ENCODE results near the gene OOEP.

- TF ChIP-seq, protein P1, sequence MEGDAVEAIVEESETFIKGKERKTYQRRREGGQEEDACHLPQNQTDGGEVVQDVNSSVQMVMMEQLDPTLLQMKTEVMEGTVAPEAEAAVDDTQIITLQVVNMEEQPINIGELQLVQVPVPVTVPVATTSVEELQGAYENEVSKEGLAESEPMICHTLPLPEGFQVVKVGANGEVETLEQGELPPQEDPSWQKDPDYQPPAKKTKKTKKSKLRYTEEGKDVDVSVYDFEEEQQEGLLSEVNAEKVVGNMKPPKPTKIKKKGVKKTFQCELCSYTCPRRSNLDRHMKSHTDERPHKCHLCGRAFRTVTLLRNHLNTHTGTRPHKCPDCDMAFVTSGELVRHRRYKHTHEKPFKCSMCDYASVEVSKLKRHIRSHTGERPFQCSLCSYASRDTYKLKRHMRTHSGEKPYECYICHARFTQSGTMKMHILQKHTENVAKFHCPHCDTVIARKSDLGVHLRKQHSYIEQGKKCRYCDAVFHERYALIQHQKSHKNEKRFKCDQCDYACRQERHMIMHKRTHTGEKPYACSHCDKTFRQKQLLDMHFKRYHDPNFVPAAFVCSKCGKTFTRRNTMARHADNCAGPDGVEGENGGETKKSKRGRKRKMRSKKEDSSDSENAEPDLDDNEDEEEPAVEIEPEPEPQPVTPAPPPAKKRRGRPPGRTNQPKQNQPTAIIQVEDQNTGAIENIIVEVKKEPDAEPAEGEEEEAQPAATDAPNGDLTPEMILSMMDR (IDR thresholded peaks at IDR 0.05; ENCODE audit: low read depth, low read length, poor library complexity, severe bottlenecking): no peak
- no peak for TF ChIP-seq EZH2phosphoT487 (IDR thresholded peaks at IDR 0.05; ENCODE audit: borderline replicate concordance, low read length)
These were observed 7.5 kb upstream of the OOEP start for GRCh38 chr6:73377225-73377624.
